T-helper 1 cell treated with Interleukin-12 subunit alpha and Interleukin-12 subunit beta and Interleukin-4 antibody, amounts not matched to agents 30 μg/mL and 1 μg/mL, for 36 hours (primary cell): ENCODE measurements around the gene TMEM231.
"Not testable (repeated sequence)": the region's sequence is repeated elsewhere in the genome, so short reads cannot be mapped to it uniquely, and the experiment has no call there.

ENCODE experiments used
- H3K27ac Mint-ChIP-seq: one replicate; pipeline ENCODE4 v1.8.0; 2021; ENCODE audit warnings: mild to moderate bottlenecking, mixed read lengths
- H3K27me3 Mint-ChIP-seq: one replicate; pipeline ENCODE4 v1.8.0; 2021; ENCODE audit warnings: low read depth, mixed read lengths
- H3K36me3 Mint-ChIP-seq: one replicate; pipeline ENCODE4 v1.8.0; 2021; ENCODE audit warnings: low read depth, mixed read lengths
- H3K4me1 Mint-ChIP-seq: one replicate; pipeline ENCODE4 v1.8.0; 2021; ENCODE audit warnings: low read depth, mixed read lengths
- H3K4me3 Mint-ChIP-seq: one replicate; pipeline ENCODE4 v1.8.0; 2021; ENCODE audit warnings: mild to moderate bottlenecking, moderate library complexity, mixed read lengths
- H3K9me3 Mint-ChIP-seq: one replicate; pipeline ENCODE4 v1.8.0; 2021; ENCODE audit warnings: mixed read lengths

TMEM231 gene

DNA sequence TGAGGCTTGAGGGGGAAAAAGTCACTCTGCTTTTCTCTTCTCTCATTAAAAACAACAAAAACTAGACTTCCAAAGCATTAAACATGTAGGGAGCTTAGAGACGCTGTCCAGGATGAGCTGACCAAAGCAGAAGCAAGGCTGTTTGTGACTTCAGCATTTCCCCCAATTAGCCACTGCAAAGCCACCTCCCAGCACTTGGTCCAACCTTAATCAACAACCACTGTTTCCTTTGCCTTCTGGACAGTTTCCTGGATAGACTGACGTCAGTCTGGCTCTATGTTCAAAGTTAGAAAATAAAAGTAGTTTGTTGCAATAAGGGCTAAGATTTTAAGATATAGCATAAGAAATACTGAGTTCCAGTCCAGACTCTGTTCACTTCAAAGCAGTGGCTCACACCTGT, 3.1 kb downstream of the TMEM231 start:
- no peaks in the 10 kb centered on the region for H3K9me3 Mint-ChIP-seq
- H3K27ac Mint-ChIP-seq, result no peak overlapping the region
- H3K36me3 Mint-ChIP-seq, result no peaks in the 10 kb centered on the region
- H3K27me3 Mint-ChIP-seq, result peaks cover 20% of the 10 kb centered on the region
- H3K4me1 Mint-ChIP-seq, result peaks cover 25% of the 10 kb centered on the region
- H3K4me3 Mint-ChIP-seq, result no peak overlapping the region

DNA sequence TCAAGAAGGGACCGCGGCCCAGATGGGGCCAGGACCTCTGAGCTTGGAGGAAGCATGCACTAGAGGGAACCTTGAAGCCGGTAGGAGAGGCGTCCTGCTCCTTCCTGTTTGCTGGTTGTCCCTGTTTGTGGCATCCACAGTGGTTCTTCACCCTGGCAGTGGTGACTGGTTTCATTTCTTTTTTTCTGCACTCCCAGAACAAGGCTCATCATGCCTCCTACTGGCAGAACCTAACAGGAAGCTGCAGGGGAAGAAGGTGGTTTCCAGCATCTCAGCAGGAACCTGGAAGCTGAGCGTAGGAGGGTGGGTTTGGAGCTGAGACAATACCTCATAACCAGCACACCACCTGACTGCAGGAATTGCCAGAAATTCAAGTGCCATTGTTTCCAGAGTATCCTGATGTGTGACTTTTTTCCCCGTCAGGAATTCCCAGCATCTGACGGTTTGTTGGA, 5.8 kb downstream of the TMEM231 start:
- Mint-ChIP-seq H3K9me3 (no peaks in the 10 kb centered on the region), H3K4me1 (peaks cover 13% of the 10 kb centered on the region), H3K27me3 (peaks cover 22% of the 10 kb centered on the region), H3K4me3 (no peak overlapping the region), H3K36me3 (no peaks in the 10 kb centered on the region), H3K27ac (no peak overlapping the region)

GRCh38 chr16:75548456-75548855, 7.6 kb downstream of the TMEM231 start:
- Mint-ChIP-seq H3K4me1 (peaks cover 11% of the 10 kb centered on the region), H3K27me3 (peaks cover 17% of the 10 kb centered on the region)
- H3K4me3 Mint-ChIP-seq, H3K27ac Mint-ChIP-seq, H3K36me3 Mint-ChIP-seq, H3K9me3 Mint-ChIP-seq: not testable (repeated sequence)

DNA sequence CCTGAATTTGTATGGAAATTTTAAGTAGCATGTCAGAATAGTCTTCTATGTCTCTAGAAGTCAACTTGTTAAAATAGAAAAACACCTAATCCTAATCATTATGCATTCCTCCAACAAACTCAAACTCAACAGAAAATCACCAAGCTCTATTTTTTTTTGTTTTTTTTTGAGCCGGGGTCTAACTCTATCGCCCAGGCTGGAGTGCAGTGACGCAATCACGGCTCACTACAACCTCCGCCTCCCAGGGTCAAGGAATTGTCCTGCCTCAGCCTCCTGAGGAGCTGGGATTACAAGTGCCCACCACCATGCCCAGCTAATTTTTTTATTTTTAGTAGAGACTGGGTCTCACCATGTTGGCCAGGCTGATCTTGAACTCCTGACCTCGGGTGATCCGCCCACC, 9.8 kb downstream of the TMEM231 start:
- Mint-ChIP-seq H3K27me3 (peaks cover 7% of the 10 kb centered on the region), H3K4me3 (no peak overlapping the region)

GRCh38 chr16:75545879-75546278, 10.2 kb downstream of the TMEM231 start:
- H3K4me1 Mint-ChIP-seq, result peaks cover 11% of the 10 kb centered on the region
- not testable (repeated sequence) for H3K9me3 Mint-ChIP-seq, H3K27ac Mint-ChIP-seq, H3K4me3 Mint-ChIP-seq, H3K27me3 Mint-ChIP-seq, H3K36me3 Mint-ChIP-seq

More for the DNA sequence above, 9.8 kb downstream of the TMEM231 start:
- H3K9me3 Mint-ChIP-seq, result no peaks in the 10 kb centered on the region
- H3K27ac Mint-ChIP-seq, result no peak overlapping the region
- peaks cover 11% of the 10 kb centered on the region for H3K4me1 Mint-ChIP-seq
- no peaks in the 10 kb centered on the region for H3K36me3 Mint-ChIP-seq

- not testable (repeated sequence) for H3K36me3 Mint-ChIP-seq, H3K27ac Mint-ChIP-seq, H3K27me3 Mint-ChIP-seq, H3K9me3 Mint-ChIP-seq, H3K4me3 Mint-ChIP-seq, H3K4me1 Mint-ChIP-seq
Measured at GRCh38 chr16:75542462-75542861, 13.6 kb downstream of the TMEM231 start.

- H3K4me3 Mint-ChIP-seq, result no peak overlapping the region
- H3K4me1 Mint-ChIP-seq, result no peaks in the 10 kb centered on the region
- no peak overlapping the region for H3K27ac Mint-ChIP-seq
- H3K36me3 Mint-ChIP-seq, result no peaks in the 10 kb centered on the region
- no peaks in the 10 kb centered on the region for H3K27me3 Mint-ChIP-seq
- no peaks in the 10 kb centered on the region for H3K9me3 Mint-ChIP-seq
Measured at GRCh38 chr16:75541236-75541635, 14.8 kb downstream of the TMEM231 start.

DNA sequence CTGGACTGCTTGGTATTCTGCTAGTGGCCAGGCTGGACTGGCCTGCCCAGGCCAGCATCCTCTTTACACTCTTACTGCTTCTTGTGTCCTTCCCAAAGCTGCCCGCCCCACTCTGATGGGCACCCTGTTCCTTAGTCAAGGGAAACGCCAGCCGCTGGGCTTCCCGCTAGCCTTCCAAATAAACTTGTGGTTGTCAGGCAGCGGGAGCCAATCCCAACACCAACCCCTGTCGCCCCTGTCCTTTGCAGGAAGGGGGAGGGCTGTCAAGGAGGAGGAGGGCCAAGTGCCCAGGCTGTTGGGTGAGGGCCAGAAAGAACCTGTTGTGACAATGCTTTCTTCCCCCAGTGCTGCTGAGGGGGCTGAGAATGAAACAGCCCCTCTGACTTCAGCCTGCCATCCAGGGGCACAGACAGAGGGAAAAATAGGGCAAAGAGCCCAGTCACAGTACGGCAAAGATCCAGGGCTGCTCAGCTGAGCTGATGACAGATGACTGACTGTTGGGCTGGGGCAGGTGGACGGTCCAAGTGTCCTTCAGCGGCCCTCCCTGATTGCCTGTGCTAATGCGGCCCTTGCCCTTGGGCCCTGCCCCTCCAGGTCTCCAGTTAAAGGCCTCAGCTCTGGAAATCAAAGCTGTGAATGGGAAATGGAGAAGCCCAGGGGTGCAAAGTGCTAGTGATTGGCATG, 17.0 kb downstream of the TMEM231 start:
- not testable (repeated sequence) for H3K4me3 Mint-ChIP-seq, H3K4me1 Mint-ChIP-seq, H3K27me3 Mint-ChIP-seq, H3K27ac Mint-ChIP-seq, H3K9me3 Mint-ChIP-seq, H3K36me3 Mint-ChIP-seq

DNA sequence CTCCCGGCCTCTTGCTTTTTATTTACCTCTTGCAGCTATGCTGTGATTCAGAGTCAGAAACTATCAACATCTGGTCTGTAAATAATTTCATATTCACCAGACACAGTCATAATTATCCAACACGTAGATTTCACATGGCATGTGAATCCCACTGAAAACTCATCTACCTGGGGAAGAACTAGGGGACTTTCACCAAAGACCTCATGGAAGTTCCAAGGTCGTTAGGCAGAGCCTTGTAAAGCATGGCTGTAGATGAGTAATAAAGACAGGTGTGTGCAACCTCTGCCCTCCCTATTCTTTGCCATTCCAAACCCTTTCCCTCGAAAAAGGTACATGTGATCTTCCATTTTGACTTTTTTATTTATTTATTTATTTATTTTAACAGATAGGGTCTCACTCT, 18.3 kb downstream of the TMEM231 start:
- no peak overlapping the region for H3K4me3 Mint-ChIP-seq
- no peaks in the 10 kb centered on the region for H3K36me3 Mint-ChIP-seq
- H3K27me3 Mint-ChIP-seq, result no peaks in the 10 kb centered on the region
- no peaks in the 10 kb centered on the region for H3K9me3 Mint-ChIP-seq
- no peak overlapping the region for H3K27ac Mint-ChIP-seq
- H3K4me1 Mint-ChIP-seq, result no peaks in the 10 kb centered on the region

- Mint-ChIP-seq H3K9me3 (no peaks in the 10 kb centered on the region), H3K27me3 (no peaks in the 10 kb centered on the region), H3K4me3 (no peak within 1 kb of the TSS), H3K4me1 (no peaks in the 10 kb centered on the region), H3K27ac (no peak within 1 kb of the TSS), H3K36me3 (no peaks in the 10 kb centered on the region)
Measured at GRCh38 chr16:75535901-75536300, 20.2 kb downstream of the TMEM231 start, which contains the start of gene CHST5. Gene CHST5 (minus strand): TSS chr16:75536108. CDS start chr16:75530384, 5,724 bp downstream.

DNA sequence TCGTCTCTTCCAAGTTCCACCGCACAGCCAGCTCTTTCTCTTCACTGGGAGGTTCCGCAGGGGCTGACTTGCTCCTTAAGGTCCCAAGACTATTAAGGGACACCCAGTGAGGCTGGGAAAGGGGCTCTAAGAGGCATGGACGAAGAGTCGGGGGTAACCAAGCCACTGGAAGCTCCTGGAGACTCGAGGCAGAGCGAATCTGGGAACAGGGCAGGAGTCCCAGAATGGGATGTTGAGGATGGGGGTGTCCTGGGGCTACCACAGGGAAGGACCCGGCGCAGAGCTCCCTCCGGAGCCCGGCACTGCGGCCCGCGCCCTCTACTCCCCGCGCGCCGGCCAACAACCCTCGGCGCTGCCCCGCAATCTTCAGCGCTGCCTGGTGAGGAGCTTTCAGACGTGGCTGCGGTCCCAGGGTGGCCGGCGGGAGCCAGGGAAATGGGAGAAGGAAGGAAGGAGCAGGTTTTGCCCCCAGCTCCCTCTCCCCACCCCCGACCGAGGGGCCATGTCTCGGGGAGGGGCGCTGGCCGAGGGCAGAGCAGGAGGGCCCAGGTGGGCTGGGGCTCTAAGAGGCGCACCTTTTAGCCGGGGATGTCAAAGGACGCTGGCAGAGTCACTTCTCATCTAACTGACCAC, 20.7 kb downstream of the TMEM231 start:
- Mint-ChIP-seq H3K4me1 (no peaks in the 10 kb centered on the region), H3K9me3 (no peaks in the 10 kb centered on the region), H3K27me3 (no peaks in the 10 kb centered on the region), H3K36me3 (no peaks in the 10 kb centered on the region), H3K27ac (no peak overlapping the region), H3K4me3 (no peak overlapping the region)

- Mint-ChIP-seq H3K4me3 (no peak overlapping the region), H3K4me1 (no peaks in the 10 kb centered on the region), H3K36me3 (no peaks in the 10 kb centered on the region), H3K27ac (no peak overlapping the region), H3K27me3 (no peaks in the 10 kb centered on the region), H3K9me3 (no peaks in the 10 kb centered on the region)
Measured at GRCh38 chr16:75534560-75535205, 21.4 kb downstream of the TMEM231 start.

DNA sequence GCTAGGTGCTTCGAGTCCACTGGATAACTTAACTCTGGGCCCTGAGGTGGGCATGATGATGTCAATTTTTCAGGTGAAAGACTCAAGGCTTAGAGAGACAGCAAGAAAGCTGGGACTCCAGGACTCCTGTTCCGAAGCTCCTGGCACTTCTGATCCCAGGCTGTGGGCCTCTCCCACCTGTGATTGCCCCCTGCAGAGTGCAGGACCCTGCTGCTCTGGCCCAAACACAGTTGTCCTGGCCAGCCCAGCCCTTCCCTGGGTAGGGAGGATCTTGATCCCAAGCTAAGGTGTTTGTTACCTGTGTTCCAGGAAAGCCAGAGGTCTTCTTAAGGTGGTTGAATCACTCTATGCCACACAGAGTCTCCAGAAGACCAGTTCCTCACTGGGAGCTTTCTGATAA, 23.3 kb downstream of the TMEM231 start:
- no peaks in the 10 kb centered on the region for H3K9me3 Mint-ChIP-seq
- no peaks in the 10 kb centered on the region for H3K36me3 Mint-ChIP-seq
- H3K4me1 Mint-ChIP-seq, result no peaks in the 10 kb centered on the region
- no peak overlapping the region for H3K4me3 Mint-ChIP-seq
- no peaks in the 10 kb centered on the region for H3K27me3 Mint-ChIP-seq
- no peak overlapping the region for H3K27ac Mint-ChIP-seq

GRCh38 chr16:75532142-75532765, 23.8 kb downstream of the TMEM231 start:
- H3K36me3 Mint-ChIP-seq, result no peaks in the 10 kb centered on the region
- no peak overlapping the region for H3K4me3 Mint-ChIP-seq
- H3K4me1 Mint-ChIP-seq, result no peaks in the 10 kb centered on the region
- no peaks in the 10 kb centered on the region for H3K27me3 Mint-ChIP-seq
- H3K9me3 Mint-ChIP-seq, result no peaks in the 10 kb centered on the region
- H3K27ac Mint-ChIP-seq, result no peak overlapping the region

- Mint-ChIP-seq H3K4me3 (no peak overlapping the region), H3K9me3 (no peaks in the 10 kb centered on the region), H3K4me1 (no peaks in the 10 kb centered on the region), H3K27me3 (no peaks in the 10 kb centered on the region), H3K27ac (no peak overlapping the region), H3K36me3 (no peaks in the 10 kb centered on the region)
Measured at GRCh38 chr16:75529959-75530358, 26.1 kb downstream of the TMEM231 start.
